ENCODE measurements around the gene CTDNEP1.

Gene CTDNEP1

GRCh38 chr17:7224661-7225111 is 26.8 kb downstream of the CTDNEP1 start:
- no peak overlapping the region for H3K4me3 ChIP-seq (replicated peaks; ENCODE audit: low read depth, low read length)
- no peak for DNase-seq (ENCODE audit: extremely low read depth, low read depth)
- TF ChIP-seq CTCF (IDR thresholded peaks at IDR 0.05; ENCODE audit: low read depth, low read length, missing control alignments) = no peak

- no peak overlapping the region for H3K4me3 ChIP-seq (replicated peaks; ENCODE audit: low read depth, low read length)
- TF ChIP-seq CTCF (IDR thresholded peaks at IDR 0.05; ENCODE audit: low read depth, low read length, missing control alignments) = no peak
- no peak for DNase-seq (ENCODE audit: extremely low read depth, low read depth)
Measured at GRCh38 chr17:7224110-7224509, 27.4 kb downstream of the CTDNEP1 start.

- no peak for TF ChIP-seq CTCF (IDR thresholded peaks at IDR 0.05; ENCODE audit: low read depth, low read length, missing control alignments)
- no peak overlapping the region for H3K4me3 ChIP-seq (replicated peaks; ENCODE audit: low read depth, low read length)
- DNase-seq (ENCODE audit: extremely low read depth, low read depth) = no peak
Measured at GRCh38 chr17:7223375-7223774, 28.2 kb downstream of the CTDNEP1 start.

- no peak for DNase-seq (ENCODE audit: extremely low read depth, low read depth)
- TF ChIP-seq CTCF (IDR thresholded peaks at IDR 0.05; ENCODE audit: low read depth, low read length, missing control alignments) = no peak
- H3K4me3 ChIP-seq (replicated peaks; ENCODE audit: low read depth, low read length) = no peak overlapping the region
Measured at GRCh38 chr17:7222972-7223292, 28.6 kb downstream of the CTDNEP1 start.

- DNase-seq (ENCODE audit: extremely low read depth, low read depth) = no peak
- H3K4me3 ChIP-seq (replicated peaks; ENCODE audit: low read depth, low read length) = no peak overlapping the region
- no peak for TF ChIP-seq CTCF (IDR thresholded peaks at IDR 0.05; ENCODE audit: low read depth, low read length, missing control alignments)
Measured at GRCh38 chr17:7222093-7222971, 29.2 kb downstream of the CTDNEP1 start.

- DNase-seq (ENCODE audit: extremely low read depth, low read depth) = no peak
- peak overlapping the region; percentile 83 for H3K4me3 ChIP-seq (replicated peaks; ENCODE audit: low read depth, low read length)
- TF ChIP-seq CTCF (IDR thresholded peaks at IDR 0.05; ENCODE audit: low read depth, low read length, missing control alignments) = no peak
Measured at GRCh38 chr17:7221278-7222092, 30.0 kb downstream of the CTDNEP1 start.
